ENCODE results near the gene CXCL3. TPM values are rescaled to one million over a fixed set of nuclear protein-coding genes. Genes with fewer than 3 reads are reported as not detected.

CXCL3 gene
- total RNA-seq, 2 donors from 2014 or later = 1.6 TPM; not detected in 1

DNA sequence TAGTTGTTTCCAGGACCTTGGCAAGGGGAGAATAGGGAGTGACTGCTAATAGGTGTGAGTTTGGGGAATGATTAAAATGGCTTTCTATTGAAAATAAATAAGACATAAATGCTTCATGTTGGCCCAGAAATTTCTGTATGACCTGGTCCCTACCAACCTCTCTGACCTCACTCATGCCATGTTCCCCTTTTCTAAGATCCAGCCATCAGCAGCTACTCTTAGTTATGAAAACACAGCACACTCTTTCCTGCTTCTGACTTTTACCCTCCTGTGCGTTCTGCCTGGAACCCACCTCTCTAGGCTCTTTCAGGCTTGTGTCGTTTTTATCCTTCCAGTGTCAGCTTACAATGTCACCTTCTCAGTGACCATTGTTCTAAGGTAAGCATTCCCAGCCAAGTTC is 25.2 kb downstream of the CXCL3 start:
- TF ChIP-seq, protein P1, sequence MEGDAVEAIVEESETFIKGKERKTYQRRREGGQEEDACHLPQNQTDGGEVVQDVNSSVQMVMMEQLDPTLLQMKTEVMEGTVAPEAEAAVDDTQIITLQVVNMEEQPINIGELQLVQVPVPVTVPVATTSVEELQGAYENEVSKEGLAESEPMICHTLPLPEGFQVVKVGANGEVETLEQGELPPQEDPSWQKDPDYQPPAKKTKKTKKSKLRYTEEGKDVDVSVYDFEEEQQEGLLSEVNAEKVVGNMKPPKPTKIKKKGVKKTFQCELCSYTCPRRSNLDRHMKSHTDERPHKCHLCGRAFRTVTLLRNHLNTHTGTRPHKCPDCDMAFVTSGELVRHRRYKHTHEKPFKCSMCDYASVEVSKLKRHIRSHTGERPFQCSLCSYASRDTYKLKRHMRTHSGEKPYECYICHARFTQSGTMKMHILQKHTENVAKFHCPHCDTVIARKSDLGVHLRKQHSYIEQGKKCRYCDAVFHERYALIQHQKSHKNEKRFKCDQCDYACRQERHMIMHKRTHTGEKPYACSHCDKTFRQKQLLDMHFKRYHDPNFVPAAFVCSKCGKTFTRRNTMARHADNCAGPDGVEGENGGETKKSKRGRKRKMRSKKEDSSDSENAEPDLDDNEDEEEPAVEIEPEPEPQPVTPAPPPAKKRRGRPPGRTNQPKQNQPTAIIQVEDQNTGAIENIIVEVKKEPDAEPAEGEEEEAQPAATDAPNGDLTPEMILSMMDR (IDR thresholded peaks at IDR 0.05) = no peak
- TF ChIP-seq POLR2A (IDR thresholded peaks at IDR 0.05) = no peak
- ATAC-seq (no peak), DNase-seq (no peak)
- H3K4me3 ChIP-seq = no peak overlapping the region
- H3K9me3 ChIP-seq = no peaks in the 10 kb centered on the region
- 48 to 50% methylated on average over 2 of the region's 2 CpGs for WGBS, 2 donors
- H3K36me3 ChIP-seq (replicated peaks in 1 of 2; ENCODE audit: insufficient read depth in 1 of 2, low read depth in 2 of 2) = no peaks in the 10 kb centered on the region
- no peak overlapping the region for H3K27ac ChIP-seq
- intact Hi-C loops (cut with DNase I) = no loop called here
- no peaks in the 10 kb centered on the region for H3K4me1 ChIP-seq
- no peaks in the 10 kb centered on the region for H3K27me3 ChIP-seq

DNA sequence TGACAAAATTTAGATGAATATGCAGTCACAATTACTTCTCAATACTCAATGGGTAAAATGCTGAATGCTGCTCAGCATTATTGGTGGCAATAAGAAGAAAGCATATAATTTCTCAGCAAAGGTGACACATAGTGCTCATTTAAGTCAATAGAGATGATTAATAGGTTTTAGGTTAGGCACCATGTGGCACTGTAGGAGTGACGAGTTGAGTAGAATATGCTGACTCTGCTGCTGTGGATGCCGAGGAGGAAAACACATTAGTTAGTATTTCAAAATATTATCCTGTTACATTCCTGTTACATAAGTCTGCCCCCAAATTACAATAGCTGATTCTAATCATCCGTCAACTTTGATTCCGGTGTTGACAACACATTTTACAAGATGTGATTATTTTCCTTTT is 26.4 kb downstream of the CXCL3 start:
- Histone ChIP-seq H3K27me3 (no peaks in the 10 kb centered on the region), H3K9me3 (no peaks in the 10 kb centered on the region), H3K4me1 (no peaks in the 10 kb centered on the region), H3K27ac (no peak overlapping the region), H3K36me3 (replicated peaks in 1 of 2; ENCODE audit: insufficient read depth in 1 of 2, low read depth in 2 of 2) (no peaks in the 10 kb centered on the region), H3K4me3 (no peak overlapping the region)
- DNase-seq = no peak
- intact Hi-C loops (cut with DNase I) = no loop called here
- ATAC-seq = no peak
- WGBS, 2 donors = 56 to 57% methylated on average over 4 of the region's 4 CpGs
- TF ChIP-seq POLR2A (IDR thresholded peaks at IDR 0.05) = no peak
- TF ChIP-seq, protein P1 (IDR thresholded peaks at IDR 0.05) = no peak

DNA sequence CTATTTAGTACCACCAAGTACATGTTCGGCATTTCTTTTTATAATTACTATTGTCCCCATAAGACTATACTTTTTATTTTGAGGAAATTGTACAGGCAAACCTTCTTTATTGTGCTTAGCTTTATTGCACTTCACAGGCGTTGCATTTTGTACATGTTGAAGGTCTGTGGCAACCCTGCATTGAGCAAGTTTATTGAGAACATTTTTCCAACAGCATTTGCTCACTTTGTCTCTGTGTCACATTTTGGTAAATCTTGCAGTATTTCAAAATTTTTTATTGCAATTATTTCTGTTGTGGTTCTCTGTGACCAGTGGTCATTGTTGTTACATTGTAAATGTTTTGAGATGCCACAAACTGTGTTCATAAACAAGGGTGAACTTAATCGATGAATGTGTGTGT is 29.2 kb downstream of the CXCL3 start:
- Histone ChIP-seq H3K4me3 (no peak overlapping the region), H3K27me3 (no peaks in the 10 kb centered on the region), H3K36me3 (replicated peaks in 1 of 2; ENCODE audit: insufficient read depth in 1 of 2, low read depth in 2 of 2) (no peaks in the 10 kb centered on the region), H3K9me3 (no peaks in the 10 kb centered on the region), H3K27ac (no peak overlapping the region), H3K4me1 (no peaks in the 10 kb centered on the region)
- no peak for TF ChIP-seq POLR2A (IDR thresholded peaks at IDR 0.05)
- TF ChIP-seq, protein P1 (IDR thresholded peaks at IDR 0.05) = no peak
- DNase-seq (no peak), ATAC-seq (no peak)
- intact Hi-C loops (cut with DNase I) = no loop called here
- whole genome bisulfite sequencing, 2 donors = 79 to 84% methylated on average over 3 of the region's 3 CpGs

DNA sequence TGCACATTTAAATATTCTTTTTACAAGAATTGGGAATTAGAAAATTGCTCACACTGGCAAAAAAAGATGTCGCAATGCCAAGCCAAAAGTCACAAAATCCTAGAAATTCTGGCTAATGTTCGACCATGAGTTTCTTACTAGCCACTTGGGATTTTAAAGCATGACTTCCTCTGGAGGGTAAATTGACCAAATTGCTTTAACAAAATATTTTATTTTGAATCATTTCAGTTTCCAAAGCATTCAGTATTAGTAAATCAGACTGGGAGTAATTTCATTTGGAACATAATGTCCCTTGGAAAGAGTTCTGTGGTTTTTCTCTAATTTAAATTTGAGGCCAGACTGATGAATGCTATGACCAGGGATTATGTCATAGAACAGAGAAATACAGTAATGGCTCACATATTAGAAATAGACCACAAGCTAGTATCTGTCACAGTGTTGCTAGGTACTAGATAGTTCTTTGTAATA is 32.4 kb downstream of the CXCL3 start:
- 45 to 75% methylated on average over 2 of the region's 2 CpGs for WGBS, 2 donors
- H3K9me3 ChIP-seq = no peaks in the 10 kb centered on the region
- ATAC-seq (peak; percentile 45), DNase-seq (no peak)
- TF ChIP-seq, protein P1 (IDR thresholded peaks at IDR 0.05) = no peak
- TF ChIP-seq POLR2A (IDR thresholded peaks at IDR 0.05) = no peak
- no peaks in the 10 kb centered on the region for H3K4me1 ChIP-seq
- peak overlapping the region in 2 of 4 donors; percentile 10 to 57 for H3K27ac ChIP-seq
- intact Hi-C loops (cut with DNase I) = no loop called here
- no peaks in the 10 kb centered on the region for H3K27me3 ChIP-seq
- no peaks in the 10 kb centered on the region for H3K36me3 ChIP-seq (replicated peaks in 1 of 2; ENCODE audit: insufficient read depth in 1 of 2, low read depth in 2 of 2)
- no peak overlapping the region for H3K4me3 ChIP-seq

DNA sequence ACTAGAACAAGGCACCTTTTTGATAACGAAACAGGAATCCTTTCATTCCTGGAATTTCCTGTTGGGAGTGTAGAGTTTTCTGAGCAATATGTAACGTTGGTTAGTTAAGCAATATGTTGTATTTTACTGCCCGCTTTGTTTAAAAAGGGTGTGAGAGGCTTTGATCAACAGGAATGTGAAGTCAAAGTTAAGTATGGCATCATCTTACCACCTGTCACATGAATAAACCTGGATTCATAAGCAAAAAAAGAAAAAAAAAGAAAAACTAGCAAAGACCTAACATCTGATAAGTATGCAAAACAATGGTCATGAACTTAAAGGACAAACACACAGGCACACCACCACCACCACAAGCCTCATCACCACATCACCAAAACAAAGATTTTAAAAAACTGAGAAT is 33.0 kb downstream of the CXCL3 start:
- Histone ChIP-seq H3K9me3 (no peaks in the 10 kb centered on the region), H3K4me3 (no peak overlapping the region), H3K36me3 (replicated peaks in 1 of 2; ENCODE audit: insufficient read depth in 1 of 2, low read depth in 2 of 2) (no peaks in the 10 kb centered on the region), H3K27ac (peak overlapping the region in 3 of 4 donors; percentile 10 to 57 (median 37)), H3K4me1 (no peaks in the 10 kb centered on the region), H3K27me3 (no peaks in the 10 kb centered on the region)
- WGBS, 2 donors = 24 to 36% methylated on average over 3 of the region's 3 CpGs
- DNase-seq (no peak), ATAC-seq (peak; percentile 63)
- intact Hi-C loops (cut with DNase I) = no loop called here
- TF ChIP-seq, protein P1 (IDR thresholded peaks at IDR 0.05) = no peak
- TF ChIP-seq POLR2A (IDR thresholded peaks at IDR 0.05) = no peak
